ENCODE data around the gene PCED1A. TPM values are rescaled to one million over a fixed set of nuclear protein-coding genes. Genes with fewer than 3 reads are reported as not detected.

PCED1A gene
- total and polyA plus RNA-seq, 9 of the 15 experiments (the other 6 are each of a cell fraction or from before 2014, with no cell fraction given), result 1.5 to 11.5 (median 5.9) TPM

DNA sequence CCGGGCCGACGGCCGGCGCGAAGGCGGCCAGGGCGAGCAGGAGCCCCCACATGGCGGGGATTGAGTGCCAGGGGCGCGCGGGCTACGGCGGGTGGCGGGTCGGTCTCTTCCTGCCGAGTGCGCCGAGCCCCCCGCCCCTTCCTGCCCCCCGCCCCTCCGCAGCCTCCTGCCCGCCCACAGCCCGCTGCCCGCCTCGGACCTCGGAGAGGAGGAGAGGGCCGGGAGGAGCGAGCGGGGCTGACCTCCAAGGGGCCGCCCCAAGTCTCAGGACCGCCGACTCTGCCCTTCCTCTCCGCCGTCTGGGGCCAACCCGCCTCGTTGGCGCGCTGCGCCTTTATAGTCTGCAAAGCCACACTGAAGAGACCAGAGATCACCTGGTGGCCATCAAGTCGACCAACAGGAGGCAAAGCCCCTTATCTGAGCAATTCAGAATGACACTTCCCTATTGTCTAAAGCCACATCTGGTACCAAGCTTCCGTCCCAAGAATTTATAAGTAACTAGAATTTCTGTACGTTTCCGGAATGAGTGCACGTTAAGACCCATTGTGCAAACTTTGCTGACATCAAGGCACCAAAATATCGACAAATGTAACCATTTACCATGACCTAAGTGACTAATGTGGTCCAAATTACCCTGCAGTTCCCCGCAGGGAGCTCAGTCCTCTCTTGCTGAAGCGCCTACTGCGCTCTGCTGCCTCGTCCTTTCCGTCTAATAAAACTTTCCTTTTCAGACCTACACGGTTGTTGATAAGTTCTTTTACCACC is 39.8 kb downstream of the PCED1A start, which contains the start of gene CPXM1 (continued):
- TF ChIP-seq ZNF253 (CRISPR knock-in tag; conservative IDR thresholded peaks at IDR 0.05), result no peak
- TF ChIP-seq PTRF (tag; IDR thresholded peaks at IDR 0.05), result no peak
- TF ChIP-seq ESRRB (CRISPR knock-in tag; IDR thresholded peaks at IDR 0.05; ENCODE audit: borderline replicate concordance), result no peak
- no peak for TF ChIP-seq ZNF23 (CRISPR knock-in tag; IDR thresholded peaks at IDR 0.05)
- peak; percentile 87 for TF ChIP-seq CBFA2T2 (conservative IDR thresholded peaks at IDR 0.05)
- no peak for TF ChIP-seq BRD9 (IDR thresholded peaks at IDR 0.05; ENCODE audit: low read depth, partially characterized antibody)
- TF ChIP-seq ATF7 (IDR thresholded peaks at IDR 0.05), result no peak
- TF ChIP-seq BDP1 (IDR thresholded peaks at IDR 0.05; ENCODE audit: insufficient read depth, insufficient read length), result no peak
- TF ChIP-seq HOXB6 (CRISPR knock-in tag; IDR thresholded peaks at IDR 0.05; ENCODE audit: borderline replicate concordance), result no peak
- TF ChIP-seq CHD2 (IDR thresholded peaks at IDR 0.05; ENCODE audit: low read depth, low read length), result no peak
- TF ChIP-seq ZC3H4 (CRISPR knock-in tag; IDR thresholded peaks at IDR 0.05; ENCODE audit: borderline replicate concordance), result no peak
- TF ChIP-seq NONO (IDR thresholded peaks at IDR 0.05; ENCODE audit: low read depth in 2 of 2, low read length in 1 of 2), result no peak
- no peak for TF ChIP-seq PCBP1 (IDR thresholded peaks at IDR 0.05; ENCODE audit: low read depth, low read length, poor library complexity, severe bottlenecking)
- TF ChIP-seq CCAR2 (IDR thresholded peaks at IDR 0.05; ENCODE audit: low read depth, low read length), result no peak
- no peak for TF ChIP-seq ELF4 (CRISPR knock-in tag; IDR thresholded peaks at IDR 0.05)
- TF ChIP-seq ZNF324 (CRISPR knock-in tag; IDR thresholded peaks at IDR 0.05), result no peak
- no peak for TF ChIP-seq CREB5 (CRISPR knock-in tag; IDR thresholded peaks at IDR 0.05)
- no peak for TF ChIP-seq VEZF1 (CRISPR knock-in tag; IDR thresholded peaks at IDR 0.05)
- TF ChIP-seq CHCHD3 (CRISPR knock-in tag; IDR thresholded peaks at IDR 0.05), result no peak
- TF ChIP-seq ZKSCAN8 (CRISPR knock-in tag; IDR thresholded peaks at IDR 0.05), result no peak
- no peak for TF ChIP-seq PRMT5 (CRISPR knock-in tag; IDR thresholded peaks at IDR 0.05)
- TF ChIP-seq SMARCE1 (IDR thresholded peaks at IDR 0.05), result 0 out of 2 replicates have a peak, but pooled peaks have one; percentile 50
